Anterior cingulate cortex (tissue), 58 donors: ENCODE measurements around the gene CEP350.

Source experiments
- DNase-seq, 58 donors: peaks; one replicate each; lab custom pipeline; 2025; lab: John Stamatoyannopoulos, UW

The CEP350 gene

DNA sequence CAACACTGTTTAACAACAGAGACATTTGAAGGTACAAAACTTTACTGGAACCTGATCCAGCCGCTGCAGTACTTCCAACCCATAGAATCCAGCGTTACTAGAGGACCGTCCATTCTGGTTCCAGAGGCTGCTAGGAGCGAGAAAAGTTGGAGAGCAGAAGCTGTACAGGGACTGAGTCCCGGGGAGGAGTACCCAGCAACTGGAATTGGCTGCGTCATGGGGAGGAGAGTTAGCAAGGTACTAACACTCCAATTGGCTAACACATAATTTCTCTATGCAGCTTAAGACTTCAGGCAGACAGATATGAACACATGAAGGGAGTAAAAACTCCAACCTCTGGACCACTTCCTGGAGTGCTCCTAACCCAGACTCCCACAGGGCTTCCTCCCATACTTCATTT lies 198.0 kb downstream of the CEP350 start:
- no peak for DNase-seq

DNA sequence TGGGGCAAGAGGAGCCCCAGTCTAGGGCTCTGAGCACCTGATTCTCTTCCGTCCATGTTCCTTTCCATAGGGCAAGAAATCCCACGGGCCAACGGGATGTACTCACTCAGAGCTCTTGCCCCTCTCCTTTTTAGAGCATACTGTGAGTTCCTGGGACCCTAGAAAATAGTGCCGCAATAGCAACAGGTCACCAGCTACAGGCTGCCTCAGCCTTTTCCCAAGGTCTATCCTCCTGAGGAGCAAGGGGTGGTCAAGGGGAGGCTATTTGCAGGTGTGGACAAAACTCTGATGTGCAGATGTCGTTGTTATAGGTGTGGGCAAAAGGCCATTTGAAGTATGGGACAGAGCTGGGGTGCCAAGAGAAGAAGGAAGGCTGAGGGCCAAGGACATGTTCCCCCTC lies 198.4 kb downstream of the CEP350 start:
- DNase-seq: no peak

DNA sequence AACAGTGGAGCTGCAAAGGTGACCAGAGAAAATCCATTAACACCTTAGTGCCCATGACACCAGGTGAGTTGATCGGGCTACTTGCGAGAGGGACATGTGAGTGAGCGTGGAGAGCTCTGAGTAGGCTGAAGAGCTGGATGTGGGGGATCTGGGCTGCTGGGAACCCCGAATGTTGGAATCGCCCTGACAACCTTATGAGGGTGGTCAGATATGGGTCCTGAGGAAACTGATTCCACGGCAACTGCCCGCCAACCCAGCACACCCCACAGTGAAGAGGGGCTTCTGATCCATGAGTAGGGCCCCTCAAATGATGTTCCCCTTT lies 199.4 kb downstream of the CEP350 start:
- no peak for DNase-seq

DNA sequence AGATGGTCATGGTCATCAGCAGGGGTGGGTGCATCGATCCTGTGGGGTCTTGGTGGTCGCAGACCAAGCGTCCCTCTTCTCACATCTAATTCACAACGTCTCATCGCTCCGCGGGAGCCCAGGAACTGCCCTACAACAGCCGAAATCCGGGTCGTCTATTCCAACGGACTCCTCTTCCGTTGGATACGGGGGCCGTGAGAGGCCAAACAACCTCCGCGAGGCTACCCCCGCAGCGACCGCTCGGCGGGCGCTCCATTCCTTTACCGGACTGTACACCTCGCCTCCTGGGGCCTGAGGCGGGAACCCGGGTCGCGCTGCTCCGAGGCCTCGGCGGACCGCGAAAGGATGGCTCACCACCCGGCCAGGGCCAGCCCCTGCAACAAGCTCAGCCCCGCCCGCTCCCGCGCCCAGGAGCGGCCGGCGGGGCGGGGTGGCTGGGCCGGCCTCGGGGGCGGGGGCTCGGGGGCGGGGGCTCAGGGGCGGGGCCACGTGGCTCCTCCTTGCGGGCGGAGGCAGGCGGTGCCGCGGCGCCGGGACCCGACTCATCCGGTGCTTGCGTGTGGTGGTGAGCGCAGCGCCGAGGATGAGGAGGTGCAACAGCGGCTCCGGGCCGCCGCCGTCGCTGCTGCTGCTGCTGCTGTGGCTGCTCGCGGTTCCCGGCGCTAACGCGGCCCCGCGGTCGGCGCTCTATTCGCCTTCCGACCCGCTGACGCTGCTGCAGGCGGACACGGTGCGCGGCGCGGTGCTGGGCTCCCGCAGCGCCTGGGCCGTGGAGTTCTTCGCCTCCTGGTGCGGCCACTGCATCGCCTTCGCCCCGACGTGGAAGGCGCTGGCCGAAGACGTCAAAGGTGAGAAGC lies 199.9 kb downstream of the CEP350 start, which contains the start of gene QSOX1:
Gene QSOX1 (plus strand): TSS at position 545 of the 857 bp plus-strand sequence. CDS start 39 bp downstream, at position 584.
- peak; percentile 63 to 96 (median 90) for DNase-seq

DNA sequence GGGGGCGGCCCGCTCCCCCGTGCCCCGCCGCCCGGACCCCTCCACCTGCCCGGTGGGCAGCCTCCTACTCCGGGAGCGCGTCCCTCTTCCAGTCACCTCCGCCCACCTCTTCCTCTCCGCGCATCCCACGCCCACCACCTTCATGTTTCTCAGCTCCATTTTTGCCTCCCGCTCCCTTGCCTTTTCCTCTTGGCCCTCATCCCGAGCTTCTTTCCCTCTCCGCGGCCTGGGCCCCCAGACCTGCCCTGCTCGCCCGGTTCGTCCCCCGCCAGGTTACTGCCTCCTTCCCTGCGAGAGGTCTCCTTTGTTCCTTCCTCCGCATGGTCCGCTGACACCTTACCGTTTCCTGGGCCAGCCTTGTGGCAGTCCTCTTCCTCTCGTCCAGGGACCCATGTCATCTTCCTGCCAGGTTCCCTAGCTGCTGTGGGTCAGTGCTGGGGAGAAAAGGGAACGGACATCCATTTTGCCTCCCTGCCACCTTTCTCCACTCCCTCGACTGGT lies 200.6 kb downstream of the CEP350 start:
- DNase-seq: peak in 9 of 58 donors; percentile 30 to 68 (median 47)

DNA sequence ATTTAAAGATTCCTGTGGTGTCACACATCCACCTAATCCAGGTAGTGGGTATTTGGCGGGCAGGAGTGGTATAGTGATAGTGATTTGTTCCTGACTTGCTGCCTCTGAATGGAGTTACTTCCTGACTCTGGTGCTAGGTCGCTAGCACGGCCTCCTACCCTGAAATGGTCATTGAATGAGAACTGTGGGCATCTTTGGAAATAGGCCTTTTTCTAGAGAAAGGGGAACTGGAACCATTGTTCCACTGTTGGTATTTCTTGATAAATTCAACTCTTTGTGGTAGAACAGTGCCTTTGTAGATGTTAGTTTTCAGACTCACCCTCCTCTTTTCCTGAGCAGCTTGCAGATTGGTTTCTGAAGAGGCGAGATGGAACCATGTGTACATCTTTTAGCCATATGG lies 201.6 kb downstream of the CEP350 start:
- DNase-seq: no peak

DNA sequence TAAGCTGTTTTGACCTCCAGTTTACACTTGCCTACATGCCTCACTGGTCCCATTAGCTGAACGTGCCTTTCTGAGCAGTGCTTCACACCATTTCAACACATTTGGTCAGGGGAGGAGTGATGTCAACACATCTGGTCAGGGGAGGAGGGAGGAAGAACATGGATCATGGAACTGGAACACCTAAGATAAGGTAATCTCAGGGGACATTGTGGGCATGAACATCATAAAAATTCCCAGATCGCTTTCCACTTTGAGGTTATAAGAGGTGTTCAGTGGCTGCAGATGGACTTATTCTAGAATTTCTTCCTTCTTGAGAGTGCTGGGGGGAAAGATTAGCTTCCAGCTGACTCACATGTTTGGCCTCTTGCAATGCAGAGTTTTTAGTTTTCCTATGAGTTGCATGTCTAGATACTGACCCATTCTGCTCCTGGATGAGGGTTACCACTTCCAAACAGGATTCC lies 202.1 kb downstream of the CEP350 start:
- DNase-seq: no peak

DNA sequence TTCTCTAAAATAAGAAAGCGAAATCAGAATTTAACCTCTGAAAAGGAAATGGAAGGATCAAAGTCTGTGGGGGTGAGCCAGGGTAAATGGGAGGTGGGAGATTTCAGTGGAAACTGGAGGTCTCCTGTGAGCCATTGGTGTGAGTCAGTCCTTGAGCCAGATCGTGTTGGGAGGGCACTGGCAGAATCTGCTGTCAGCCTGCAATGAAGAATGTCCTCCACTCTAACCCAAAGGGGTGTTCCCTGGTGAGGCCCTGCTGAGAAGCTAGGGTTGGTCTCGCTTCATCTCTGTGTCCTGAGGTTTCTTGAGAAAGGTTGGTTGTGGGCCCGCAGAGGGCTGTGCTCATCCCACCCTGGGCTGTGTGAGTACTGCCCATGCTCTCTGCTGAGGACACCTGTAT lies 202.5 kb downstream of the CEP350 start:
- DNase-seq: no peak

DNA sequence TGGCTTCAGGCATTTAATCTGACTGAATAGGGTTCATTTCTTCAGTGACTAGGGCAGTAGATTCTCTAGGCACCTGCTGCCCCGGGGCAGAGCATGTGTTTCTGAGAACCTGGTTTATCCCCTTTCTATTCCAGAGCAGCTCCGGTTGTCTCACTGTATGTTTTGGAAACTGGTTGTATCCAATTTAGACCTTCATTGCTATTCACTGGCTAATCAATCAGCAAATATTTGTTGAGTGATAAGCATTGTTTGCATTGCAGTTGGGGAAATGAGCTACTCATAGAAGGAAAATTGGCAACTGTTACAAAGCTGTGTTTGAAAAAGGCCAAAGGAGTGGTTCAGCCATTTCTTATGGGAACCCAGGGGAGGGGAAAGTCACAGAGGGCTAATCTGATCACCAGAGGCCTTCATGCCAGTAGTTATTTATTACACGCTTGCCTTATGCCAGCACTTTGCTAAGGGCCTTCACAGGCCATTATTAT lies 203.0 kb downstream of the CEP350 start:
- no peak for DNase-seq

DNA sequence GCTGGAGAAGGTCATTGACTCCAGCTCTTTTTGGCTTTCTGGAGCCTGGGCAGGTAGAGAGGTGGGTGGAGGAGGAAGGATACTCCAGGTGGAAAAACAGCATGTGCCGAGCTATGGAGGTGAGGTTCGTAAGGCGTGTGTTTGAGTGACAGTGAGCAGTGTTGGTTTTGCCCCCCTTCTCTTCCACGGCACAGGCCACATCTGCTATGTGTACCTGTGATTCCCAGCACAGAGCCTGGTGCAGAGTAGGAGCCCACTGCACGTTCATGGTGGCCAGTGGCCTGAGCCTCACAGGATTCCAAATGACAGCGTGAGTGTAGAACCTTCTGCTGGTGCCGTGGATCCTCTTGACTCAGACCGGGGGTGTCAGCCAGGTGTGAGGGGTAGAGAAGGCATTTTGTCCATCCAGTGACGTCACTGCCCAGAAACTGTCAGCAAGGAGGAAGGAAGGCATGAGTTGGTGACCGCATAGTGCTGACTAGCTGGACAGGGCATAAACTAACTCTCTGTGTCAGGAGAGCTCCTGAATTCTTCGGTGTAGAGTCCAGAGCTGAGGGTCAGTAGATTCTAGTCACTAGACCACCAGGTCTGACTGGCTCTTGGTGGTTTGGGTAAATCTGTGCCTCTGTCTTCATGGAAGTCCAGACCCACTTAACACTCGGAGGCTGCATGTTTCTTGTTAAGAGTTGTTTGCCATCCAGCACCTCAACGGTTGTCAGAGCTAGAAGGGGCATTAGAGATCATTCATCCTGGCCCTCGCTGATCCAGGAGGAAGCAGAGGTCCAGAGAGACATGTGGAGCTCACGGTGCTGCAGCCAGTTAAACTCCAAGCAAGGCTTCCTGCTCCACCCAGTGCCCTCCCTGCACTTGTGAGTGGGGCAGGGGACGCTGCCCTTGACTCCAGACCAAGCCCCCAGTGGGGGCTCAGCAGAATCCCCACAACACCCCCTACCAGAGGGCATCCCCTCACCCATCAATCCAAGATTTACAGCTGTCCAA lies 203.8 kb downstream of the CEP350 start:
- DNase-seq: no peak

DNA sequence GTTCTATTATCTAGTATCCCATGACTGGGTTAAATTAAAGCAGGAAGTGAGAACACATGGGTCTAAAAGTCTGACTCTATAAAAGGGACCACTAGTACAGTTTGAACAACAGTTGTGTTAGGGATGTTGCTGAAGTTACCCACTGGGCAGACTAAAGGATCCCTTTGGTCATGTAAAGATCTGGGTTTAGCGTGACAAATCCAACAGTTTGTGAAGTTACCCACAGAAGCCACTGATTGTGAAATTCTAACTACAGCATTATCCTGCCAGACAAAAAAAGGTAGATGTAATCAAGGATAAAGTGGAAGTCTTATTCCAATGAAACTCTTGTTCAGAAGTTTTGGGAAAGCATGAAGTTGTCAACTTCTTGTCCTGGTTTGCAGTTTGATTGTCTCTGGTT lies 205.7 kb downstream of the CEP350 start:
- no peak for DNase-seq

DNA sequence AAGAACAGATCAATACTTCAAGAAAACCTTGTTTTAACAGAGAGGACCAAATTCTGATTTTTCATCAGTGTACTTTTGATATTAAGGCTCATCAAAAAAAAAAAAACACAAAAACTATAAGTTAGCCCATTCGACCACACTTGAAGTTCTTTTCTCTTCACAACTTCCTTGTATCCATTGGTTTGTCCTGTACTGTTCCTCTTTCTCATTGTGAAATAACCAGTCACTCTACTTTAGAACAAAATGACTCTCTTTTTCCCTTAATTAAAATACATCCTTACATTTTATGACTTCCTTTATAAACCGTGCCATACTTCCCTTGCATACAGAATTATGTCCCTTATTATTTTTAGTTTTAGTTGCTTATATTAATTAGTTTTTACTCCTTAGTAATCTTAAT lies 208.4 kb downstream of the CEP350 start:
- no peak for DNase-seq
